ENCODE measurements around the gene ELL.

DNA sequence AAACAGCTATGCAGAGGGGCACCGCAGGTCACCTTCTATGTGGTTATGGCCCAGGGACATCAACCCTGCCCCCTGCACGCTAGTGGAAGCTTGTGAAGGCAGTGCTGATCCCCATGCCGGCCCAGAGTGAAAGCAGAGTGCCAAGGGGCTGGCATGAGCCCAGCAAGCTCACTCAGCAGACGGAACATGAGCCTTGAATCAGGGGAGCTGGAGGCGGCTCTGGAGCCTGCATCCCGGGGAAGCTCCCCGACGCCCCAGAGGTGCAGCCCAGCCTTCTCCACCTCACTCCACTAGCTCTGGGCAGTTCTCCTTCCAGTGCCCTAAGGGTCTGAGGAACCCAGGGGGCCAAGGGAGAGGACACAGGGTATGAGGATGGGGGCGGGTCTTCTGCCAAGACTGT, 64.9 kb downstream of the ELL start:
- TF ChIP-seq SUZ12 (IDR thresholded peaks at IDR 0.05; ENCODE audit: extremely low read depth, insufficient read depth, insufficient read length) = no peak
- TF ChIP-seq YY1 (IDR thresholded peaks at IDR 0.05; ENCODE audit: insufficient read depth, insufficient read length) = no peak
- no peak for TF ChIP-seq ZNF274 (IDR thresholded peaks at IDR 0.05; ENCODE audit: low read depth, low read length)
